Endothelial cell of umbilical vein (primary cell): Measurements from ENCODE around the gene WDTC1. TPM values are rescaled to one million over a fixed set of nuclear protein-coding genes. Genes with fewer than 3 reads are reported as not detected.

ENCODE experiments used
- BruUV-seq: library from RNA; stranded (reverse); fragments of 400-500 nt; replicated peaks from 2 replicates; lab custom pipeline; 2021; lab: Mats Ljungman, UMichigan
- CTCF ChIA-PET: fragments of 300-600, 350-600 bp; sonication (Branson Sonifier 250); formaldehyde crosslinking; loops from one replicate; lab custom pipeline; 2021; ENCODE audit warnings: antibody characterized with exemption, inconsistent platforms; lab: Charles Lee
- POLR2A ChIA-PET: fragments of 300-600, 350-600 bp; sonication (Branson Sonifier 250); formaldehyde crosslinking; loops from one replicate; lab custom pipeline; 2021; ENCODE audit warnings: antibody characterized with exemption, inconsistent platforms; lab: Charles Lee
- DNase-seq: peaks from one replicate; pipeline ENCODE4 v3.0.0-alpha.2; 2011; ENCODE audit warnings: low read depth, low spot score
- FAIRE-seq: peaks from 2 replicates; lab custom pipeline; 2011; peaks lifted over from hg19 to GRCh38; lab: Jason Lieb, UNC
- H2AFZ ChIP-seq: 2 replicates; pipeline ENCODE4 v1.6.0; 2012; ENCODE audit warnings: low read depth, low read length, control low read depth, inconsistent platforms
- H3K27ac ChIP-seq: 2 replicates; pipeline ENCODE4 v1.5.1; 2011; ENCODE audit warnings: low read depth, mild to moderate bottlenecking, control low read depth, low read length, moderate library complexity; ENCODE audit not compliant: insufficient read depth
- H3K27me3 ChIP-seq, 2 experiments: 2 replicates each; pipeline versions ENCODE4 v1.6.0 to v1.6.1; 2011; ENCODE audit warnings: low read length in 2 of 2, mixed read lengths in 1 of 2; ENCODE audit not compliant: control insufficient read depth in 2 of 2, insufficient read depth in 2 of 2
- H3K36me3 ChIP-seq, 2 experiments: 2 replicates in 1 of 2; 3 replicates in 1 of 2; pipeline ENCODE4 v1.5.1; 2011; ENCODE audit warnings: low read length in 2 of 2, mild to moderate bottlenecking in 1 of 2, moderate library complexity in 1 of 2; ENCODE audit not compliant: control insufficient read depth in 2 of 2, insufficient read depth in 2 of 2; ENCODE audit errors: extremely low read depth in 1 of 2
- H3K4me1 ChIP-seq: 3 replicates; pipeline ENCODE4 v1.5.1; 2011; ENCODE audit warnings: mild to moderate bottlenecking, low read length; ENCODE audit not compliant: control insufficient read depth, insufficient read depth; ENCODE audit errors: extremely low read depth
- H3K4me2 ChIP-seq: 2 replicates; pipeline ENCODE4 v1.6.1; 2011; ENCODE audit warnings: low read length, control low read depth, mixed read lengths; ENCODE audit not compliant: insufficient read depth
- H3K4me3 ChIP-seq, 3 experiments: fragments of 200-600 bp in 1 of 3; sonication (generic), shearing (Covaris generic) in 1 of 3; replicated peaks in 1 of 3; 2 replicates each; pipeline ENCODE4 v1.5.1; 2011 to 2016; ENCODE audit warnings: control low read depth in 3 of 3, low read length in 3 of 3, mild to moderate bottlenecking in 2 of 3, inconsistent platforms in 1 of 3, low read depth in 1 of 3, moderate library complexity in 1 of 3; ENCODE audit not compliant: insufficient read depth in 1 of 3
- H3K79me2 ChIP-seq: 2 replicates; pipeline ENCODE4 v1.6.0; 2012; ENCODE audit warnings: low read length, inconsistent platforms; ENCODE audit not compliant: control insufficient read depth, insufficient read depth
- H3K9ac ChIP-seq: replicated peaks from 2 replicates; pipeline ENCODE3; 2011; ENCODE audit warnings: low read length, control low read depth; ENCODE audit not compliant: insufficient read depth; ENCODE audit errors: extremely low read depth
- H3K9me1 ChIP-seq: replicated peaks from 3 replicates; pipeline ENCODE4 v1.6.0; 2011; ENCODE audit warnings: mild to moderate bottlenecking, low read length; ENCODE audit not compliant: control insufficient read depth, insufficient read depth; ENCODE audit errors: extremely low read depth
- H3K9me3 ChIP-seq: replicated peaks from 2 replicates; pipeline ENCODE4 v1.5.1; 2012; ENCODE audit warnings: low read length, inconsistent platforms; ENCODE audit not compliant: control insufficient read depth, insufficient read depth
- H4K20me1 ChIP-seq: replicated peaks from 2 replicates; pipeline ENCODE3; 2011; ENCODE audit warnings: mild to moderate bottlenecking, low read length; ENCODE audit not compliant: control insufficient read depth, insufficient read depth; ENCODE audit errors: extremely low read depth
- EZH2 ChIP-seq: IDR thresholded peaks from 2 replicates; pipeline ENCODE4 v1.6.1; 2012; ENCODE audit warnings: borderline replicate concordance, low read depth, mild to moderate bottlenecking, moderate library complexity, low read length, inconsistent platforms; ENCODE audit not compliant: severe bottlenecking
- FOS ChIP-seq: IDR thresholded peaks from 2 replicates; pipeline ENCODE4 v1.6.1; 2011; ENCODE audit warnings: mild to moderate bottlenecking, low read length, moderate library complexity, borderline replicate concordance; ENCODE audit not compliant: insufficient read depth
- GATA2 ChIP-seq: IDR thresholded peaks from 2 replicates; pipeline ENCODE4 v1.7.0; 2011; ENCODE audit warnings: low read depth, mild to moderate bottlenecking, moderate library complexity, mixed read lengths, low read length; ENCODE audit not compliant: insufficient read length, insufficient read depth
- JUN ChIP-seq: IDR thresholded peaks from 2 replicates; pipeline ENCODE4 v1.6.1; 2011; ENCODE audit warnings: borderline replicate concordance, low read depth; ENCODE audit not compliant: insufficient read length, insufficient read depth
- MAX ChIP-seq: IDR thresholded peaks from 2 replicates; pipeline ENCODE4 v1.6.1; 2011; ENCODE audit not compliant: insufficient read depth, insufficient read length
- MYC ChIP-seq: IDR thresholded peaks from one replicate; pipeline ENCODE4 v1.6.1; 2011; ENCODE audit warnings: mild to moderate bottlenecking, low read depth, low read length
- POLR2A ChIP-seq: IDR thresholded peaks from 2 replicates; pipeline ENCODE4 v1.6.1; 2012; ENCODE audit warnings: low read depth, mild to moderate bottlenecking, control low read depth, low read length
- POLR2AphosphoS5 ChIP-seq: IDR thresholded peaks from 2 replicates; pipeline ENCODE4 v1.6.1; 2012; ENCODE audit warnings: low read depth, mild to moderate bottlenecking, control low read depth, low read length, moderate library complexity; ENCODE audit not compliant: insufficient read depth
- dilution Hi-C: fragments of 300-500 bp; cut with MboI; formaldehyde crosslinking; loops from one replicate; pipeline ENCODE4 v1.15.0; 2019; ENCODE audit warnings: low sequenced_read_pairs; ENCODE audit not compliant: extremely low pct_ligation_motif_present
- intact Hi-C: fragments of 100-400 bp; cut with micrococcal nuclease; formaldehyde crosslinking; loops from one replicate; pipeline ENCODE4 v1.10.0; 2022
- polyA plus RNA-seq, 4 experiments: library from polyadenylated mRNA; depleted of rRNA in 3 of 4; stranded (reverse) in 3 of 4; unstranded in 1 of 4; fragments of >200 nt; gene quantifications; 2 replicates each; pipeline versions ENCODE4 v1.2.1 to v1.2.3, GENCODE V29; 2011 to 2012; ENCODE audit warnings: missing spikeins in 1 of 4
- total RNA-seq: library from RNA; stranded (reverse); gene quantifications from 2 replicates; pipeline ENCODE4 v1.2.3, GENCODE V29; 2021
- TF ChIP-seq, protein P1 (sequence below), 2 donors: IDR thresholded peaks; 1 replicate in 1 of 2; 2 replicates in 1 of 2; pipeline ENCODE4 v1.5.1; 2011; ENCODE audit warnings: low read length in 2 of 2, mild to moderate bottlenecking in 2 of 2, moderate library complexity in 2 of 2, control low read depth in 1 of 2, inconsistent platforms in 1 of 2, low read depth in 1 of 2; ENCODE audit not compliant: insufficient read depth in 1 of 2; ENCODE audit errors: extremely low read depth in 1 of 2

The WDTC1 gene
- total and polyA plus RNA-seq, 2 donors (not counting 3 experiments of a cell fraction or from before 2014, with no cell fraction given), result 15.4 to 27.6 TPM

DNA sequence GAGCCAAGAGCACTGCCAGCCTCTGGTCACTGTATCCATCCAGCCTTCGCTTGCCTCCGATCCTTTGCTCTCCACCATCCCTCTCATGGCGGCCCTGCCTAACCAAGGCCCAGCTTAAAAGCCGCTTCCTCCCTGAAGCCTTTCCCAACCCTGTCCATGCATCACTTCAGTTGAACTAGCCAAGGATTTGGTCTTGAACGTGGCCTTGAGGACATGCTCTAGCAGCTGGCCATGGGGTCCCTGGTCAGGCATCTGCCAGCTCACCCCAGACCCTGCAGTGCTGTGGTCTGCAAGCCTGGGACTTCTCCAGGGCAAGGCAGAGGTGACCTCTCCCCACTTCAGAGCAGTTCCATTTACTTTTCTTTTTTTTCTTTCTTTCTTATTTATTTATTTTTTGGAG, 102.3 kb downstream of the WDTC1 start:
- intact Hi-C loops, result no loop called here

DNA sequence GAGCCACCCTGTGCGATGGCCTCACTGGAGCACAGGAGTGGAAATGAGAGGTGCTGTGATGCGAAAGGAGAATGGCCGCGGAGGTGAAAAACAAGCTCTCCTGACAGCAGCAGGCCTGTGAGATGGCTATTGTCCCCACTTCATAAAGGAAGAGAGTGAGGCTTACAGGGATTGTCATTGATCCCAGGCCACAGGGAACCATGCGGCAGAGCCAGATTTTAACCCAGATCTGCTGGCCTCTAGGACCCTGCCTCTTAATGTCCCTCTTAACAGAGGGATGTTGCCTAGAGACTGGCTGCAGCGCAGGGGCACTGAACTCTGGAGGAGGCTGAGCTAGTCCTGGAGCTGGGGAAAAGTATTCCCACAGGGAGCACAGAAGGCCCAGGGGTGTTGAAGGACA, 104.3 kb downstream of the WDTC1 start:
- DNase-seq, result no peak
- Histone ChIP-seq H3K4me2 (no peak overlapping the region), H2AFZ (no peak overlapping the region), H3K4me3 (no peak overlapping the region), H3K4me1 (no peaks in the 10 kb centered on the region), H3K27ac (no peak overlapping the region), H3K79me2 (no peaks in the 10 kb centered on the region), H3K9ac (no peak overlapping the region), H3K9me3 (no peaks in the 10 kb centered on the region), H3K27me3 (no peaks in the 10 kb centered on the region), H3K9me1 (no peaks in the 10 kb centered on the region), H4K20me1 (no peaks in the 10 kb centered on the region), H3K36me3 (peaks cover 3 to 28% of the 10 kb centered on the region in 2 experiments)
- BruUV-seq, result no TSS peak
- POLR2A ChIA-PET, result no interaction called here
- dilution Hi-C loops (no loop called here), intact Hi-C loops (no loop called here)
- no peak for TF ChIP-seq FOS
- TF ChIP-seq JUN, result no peak
- TF ChIP-seq POLR2AphosphoS5, result no peak
- TF ChIP-seq, protein P1, sequence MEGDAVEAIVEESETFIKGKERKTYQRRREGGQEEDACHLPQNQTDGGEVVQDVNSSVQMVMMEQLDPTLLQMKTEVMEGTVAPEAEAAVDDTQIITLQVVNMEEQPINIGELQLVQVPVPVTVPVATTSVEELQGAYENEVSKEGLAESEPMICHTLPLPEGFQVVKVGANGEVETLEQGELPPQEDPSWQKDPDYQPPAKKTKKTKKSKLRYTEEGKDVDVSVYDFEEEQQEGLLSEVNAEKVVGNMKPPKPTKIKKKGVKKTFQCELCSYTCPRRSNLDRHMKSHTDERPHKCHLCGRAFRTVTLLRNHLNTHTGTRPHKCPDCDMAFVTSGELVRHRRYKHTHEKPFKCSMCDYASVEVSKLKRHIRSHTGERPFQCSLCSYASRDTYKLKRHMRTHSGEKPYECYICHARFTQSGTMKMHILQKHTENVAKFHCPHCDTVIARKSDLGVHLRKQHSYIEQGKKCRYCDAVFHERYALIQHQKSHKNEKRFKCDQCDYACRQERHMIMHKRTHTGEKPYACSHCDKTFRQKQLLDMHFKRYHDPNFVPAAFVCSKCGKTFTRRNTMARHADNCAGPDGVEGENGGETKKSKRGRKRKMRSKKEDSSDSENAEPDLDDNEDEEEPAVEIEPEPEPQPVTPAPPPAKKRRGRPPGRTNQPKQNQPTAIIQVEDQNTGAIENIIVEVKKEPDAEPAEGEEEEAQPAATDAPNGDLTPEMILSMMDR (IDR thresholded peaks at IDR 0.05; ENCODE audit: extremely low read depth in 1 of 2, insufficient read depth in 1 of 2, low read depth in 1 of 2, low read length in 2 of 2), result no peak
- no peak for TF ChIP-seq EZH2
- TF ChIP-seq MAX, result no peak
- no peak for TF ChIP-seq MYC
- no peak for TF ChIP-seq GATA2
- TF ChIP-seq POLR2A, result no peak
- no peak for FAIRE-seq
- CTCF ChIA-PET, result interaction anchor here (0.7 to 1.6 kb wide), 3 partner anchors 13 to 57 kb away, joined by 3 to 4 read pairs (median 3); no protein-coding TSS in a partner anchor

More for the DNA sequence above, 102.3 kb downstream of the WDTC1 start:
- no TSS peak for BruUV-seq
- H3K79me2 ChIP-seq, result no peaks in the 10 kb centered on the region
- DNase-seq (no peak), FAIRE-seq (no peak)
- no peaks in the 10 kb centered on the region for H3K9me3 ChIP-seq
- no peaks in the 10 kb centered on the region for H3K9me1 ChIP-seq
- H3K27me3 ChIP-seq, result no peaks in the 10 kb centered on the region
- H3K4me2 ChIP-seq, result no peak overlapping the region
- POLR2A ChIA-PET, result no interaction called here
- CTCF ChIA-PET, result interaction anchor here (0.9 kb wide), 2 partner anchors 21 to 36 kb away, joined by 3 to 4 read pairs; no protein-coding TSS in a partner anchor
- no peak overlapping the region for H3K27ac ChIP-seq
- dilution Hi-C loops, result no loop called here
- no peak overlapping the region for H3K4me3 ChIP-seq
- H3K9ac ChIP-seq, result no peak overlapping the region
- H2AFZ ChIP-seq, result no peak overlapping the region
- no peak for TF ChIP-seq MAX
- TF ChIP-seq POLR2AphosphoS5, result no peak
- H3K36me3 ChIP-seq, result peaks cover 5 to 41% of the 10 kb centered on the region in 2 experiments
- H4K20me1 ChIP-seq, result no peaks in the 10 kb centered on the region
- no peaks in the 10 kb centered on the region for H3K4me1 ChIP-seq
